Motor neuron (in vitro differentiated cells): ENCODE measurements around the gene ABHD16A. TPM values are rescaled to one million over a fixed set of nuclear protein-coding genes. Genes with fewer than 3 reads are reported as not detected.

Experiments used
- ATAC-seq, 8 experiments: fragments of 200-7000 bp; cut with Tn5 transposase; replicated peaks in 6 of 8; 2 replicates each; pipeline ENCODE4 v1.8.0; 2021; ENCODE audit warnings: mild to moderate bottlenecking in 8 of 8, moderate library complexity in 8 of 8
- H3K27ac ChIP-seq, 2 donors: fragments of 250-450 bp; sonication (Bioruptor Pico); 2 replicates each; pipeline ENCODE4 v1.9.0; 2021; ENCODE audit warnings: antibody characterized with exemption in 2 of 2, mild to moderate bottlenecking in 2 of 2, moderate library complexity in 1 of 2
- H3K4me1 ChIP-seq, 2 donors: fragments of 250-450 bp; sonication (Bioruptor Pico); replicated peaks in 1 of 2; 2 replicates each; pipeline ENCODE4 v1.6.1; 2021; ENCODE audit warnings: antibody characterized with exemption in 2 of 2, mild to moderate bottlenecking in 2 of 2, moderate library complexity in 1 of 2
- H3K4me3 ChIP-seq, 5 donors: fragments of 250-450 bp; sonication (Bioruptor Pico); 2 replicates each; pipeline ENCODE4 v1.9.0; 2021; ENCODE audit warnings: antibody characterized with exemption in 5 of 5, mild to moderate bottlenecking in 5 of 5, moderate library complexity in 4 of 5
- WGBS, 10 experiments: fragments of 450-650 bp; shearing (Covaris generic); methylation state at CpG; one replicate each; pipeline ENCODE4 v1.0.0; 2022; 5-methylcytosine and 5-hydroxymethylcytosine counted together
- in situ Hi-C, 9 experiments: fragments of 400-800 bp; cut with MboI; loops; one replicate each; pipeline ENCODE4 v1.15.0; 2021; ENCODE audit warnings: low sequenced_read_pairs in 9 of 9, low pct_unique_long_range_greater_than_20kb in 2 of 9; ENCODE audit not compliant: unreplicated experiment in 9 of 9
- total RNA-seq, 8 experiments: library from RNA; unstranded; fragments of 300-600 nt; gene quantifications; 2 replicates each; pipeline versions ENCODE4 v1.2.3 to v1.2.4, GENCODE V29; 2022

Gene ABHD16A
- total RNA-seq, 8 experiments from 2014 or later, result 43.8 to 69.0 (median 52.5) TPM

GRCh38 chr6:31727717-31728671, 24.9 kb upstream of the ABHD16A start:
- no peak overlapping the region for H3K4me3 ChIP-seq
- ATAC-seq, result no peak
- 30 to 100% (median 96%) methylated on average over 1 to 18 of the region's 41 CpGs; no CpG with 5 or more reads in 3 of the 10 experiments for WGBS, 10 experiments
- no peak overlapping the region for H3K27ac ChIP-seq
- in situ Hi-C loops, result no loop called here
- peaks cover 12% of the 10 kb centered on the region in 2 donors for H3K4me1 ChIP-seq

GRCh38 chr6:31727034-31727716, 24.1 kb upstream of the ABHD16A start:
- no peak overlapping the region for H3K4me3 ChIP-seq
- WGBS, 10 experiments, result 80 to 100% (median 90%) methylated on average over 2 to 3 of the region's 7 CpGs; no CpG with 5 or more reads in 5 of the 10 experiments
- peaks cover 12% of the 10 kb centered on the region in 2 donors for H3K4me1 ChIP-seq
- in situ Hi-C loops, result no loop called here
- ATAC-seq, result no peak
- no peak overlapping the region for H3K27ac ChIP-seq

- no peak overlapping the region for H3K4me3 ChIP-seq
- no peak overlapping the region for H3K27ac ChIP-seq
- in situ Hi-C loops, result no loop called here
- peaks cover 8 to 12% of the 10 kb centered on the region in 2 donors for H3K4me1 ChIP-seq
- WGBS, 10 experiments, result 83 to 100% (median 93%) methylated on average over 1 to 11 of the region's 12 CpGs
- ATAC-seq, result no peak
Observed at GRCh38 chr6:31725502-31726350, 22.6 kb upstream of the ABHD16A start.

GRCh38 chr6:31723980-31724691, 21.0 kb upstream of the ABHD16A start:
- ATAC-seq, result peak in 5 of 8 experiments; percentile 13 to 27 (median 26)

GRCh38 chr6:31723245-31723979, 20.3 kb upstream of the ABHD16A start, which contains the start of gene MPIG6B:
MPIG6B (plus strand) TSS chr6:31723373; CDS start chr6:31723384, 11 bp downstream.
- in situ Hi-C loops, result no loop called here
- Histone ChIP-seq H3K4me1 (peaks cover 0 to 3% of the 10 kb centered on the region in 2 donors), H3K4me3 (no peak within 1 kb of the TSS), H3K27ac (no peak within 1 kb of the TSS)
- ATAC-seq, result peak in 5 of 8 experiments; percentile 5 to 26 (median 18)
- 50 to 96% (median 81%) methylated on average over 2 to 10 of the region's 46 CpGs; no CpG with 5 or more reads in 6 of the 10 experiments for WGBS, 10 experiments

More at GRCh38 chr6:31723980-31724691, 21.0 kb upstream of the ABHD16A start:
- H3K4me3 ChIP-seq, result no peak overlapping the region
- in situ Hi-C loops, result no loop called here
- H3K27ac ChIP-seq, result no peak overlapping the region
- 56 to 94% (median 83%) methylated on average over 1 to 13 of the region's 25 CpGs; no CpG with 5 or more reads in 5 of the 10 experiments for WGBS, 10 experiments
- H3K4me1 ChIP-seq, result peaks cover 4 to 8% of the 10 kb centered on the region in 2 donors

GRCh38 chr6:31722173-31722572, 19.0 kb upstream of the ABHD16A start:
- Histone ChIP-seq H3K4me1 (no peaks in the 10 kb centered on the region), H3K27ac (no peak overlapping the region), H3K4me3 (no peak overlapping the region)
- in situ Hi-C loops, result no loop called here
- ATAC-seq, result no peak
- WGBS, 10 experiments, result 40 to 100% (median 91%) methylated on average over 1 to 3 of the region's 3 CpGs; no CpG with 5 or more reads in 7 of the 10 experiments

- 17 to 90% (median 40%) methylated on average over 1 to 2 of the region's 4 CpGs; no CpG with 5 or more reads in 5 of the 10 experiments for WGBS, 10 experiments
- in situ Hi-C loops, result no loop called here
- Histone ChIP-seq H3K4me1 (no peaks in the 10 kb centered on the region), H3K27ac (no peak within 1 kb of the TSS), H3K4me3 (no peak within 1 kb of the TSS)
- peak in 1 of 8 experiments; percentile 70 for ATAC-seq
Observed at GRCh38 chr6:31721351-31722020, 18.4 kb upstream of the ABHD16A start, which contains the start of gene LY6G6C. LY6G6C (minus strand) TSS chr6:31721746; CDS start chr6:31721679, 67 bp downstream.

GRCh38 chr6:31720196-31720770, 17.2 kb upstream of the ABHD16A start:
- H3K4me1 ChIP-seq, result no peaks in the 10 kb centered on the region
- no peak overlapping the region for H3K4me3 ChIP-seq
- 5 to 83% (median 75%) methylated on average over 1 to 4 of the region's 5 CpGs; no CpG with 5 or more reads in 2 of the 10 experiments for WGBS, 10 experiments
- no peak overlapping the region for H3K27ac ChIP-seq
- in situ Hi-C loops, result no loop called here
- no peak for ATAC-seq

GRCh38 chr6:31719001-31719400, 15.9 kb upstream of the ABHD16A start:
- 47 to 100% (median 66%) methylated on average over 1 to 4 of the region's 6 CpGs; no CpG with 5 or more reads in 2 of the 10 experiments for WGBS, 10 experiments
- ATAC-seq, result no peak
- peaks cover 4 to 5% of the 10 kb centered on the region in 2 donors for H3K4me1 ChIP-seq
- H3K27ac ChIP-seq, result no peak overlapping the region
- in situ Hi-C loops, result no loop called here
- no peak overlapping the region for H3K4me3 ChIP-seq

- ATAC-seq, result no peak
- no peak overlapping the region for H3K27ac ChIP-seq
- H3K4me1 ChIP-seq, result peaks cover 9 to 12% of the 10 kb centered on the region in 2 donors
- H3K4me3 ChIP-seq, result no peak overlapping the region
- in situ Hi-C loops, result no loop called here
- 100% methylated on average over 1 of the region's 1 CpG; no CpG with 5 or more reads in 6 of the 10 experiments for WGBS, 10 experiments
Observed at GRCh38 chr6:31718265-31718664, 15.1 kb upstream of the ABHD16A start.
